ENCODE measurements around the gene VAMP7.

GRCh38 chrX:155896512-155896911 lies 15.4 kb downstream of the VAMP7 start:
- TF ChIP-seq ZNF281 (CRISPR knock-in tag; IDR thresholded peaks at IDR 0.05; ENCODE audit: borderline replicate concordance) (no peak), MXI1 (IDR thresholded peaks at IDR 0.05; ENCODE audit: borderline replicate concordance, low read depth, low read length) (no peak), IRF1 (CRISPR knock-in tag; IDR thresholded peaks at IDR 0.05; ENCODE audit: low read depth) (no peak), ZNF24 (IDR thresholded peaks at IDR 0.05) (no peak), ARID3A (IDR thresholded peaks at IDR 0.05; ENCODE audit: low read depth, low read length) (no peak), CCAR2 (optimal IDR thresholded peaks at IDR 0.05; ENCODE audit: low read depth, low read length) (no peak), SMARCE1 (IDR thresholded peaks at IDR 0.05; ENCODE audit: borderline replicate concordance) (no peak), HOXD1 (CRISPR knock-in tag; IDR thresholded peaks at IDR 0.05) (no peak)
